IMR-90 (cell line): Measurements from ENCODE around the gene CCDC90B. TPM values are rescaled to one million over a fixed set of nuclear protein-coding genes. Genes with fewer than 3 reads are reported as not detected.
A peak's percentile ranks its signal among the peaks of the same experiment; 100 is the strongest.

Experiments used
- ATAC-seq: fragments of 200-7000 bp; cut with Tn5 transposase; 2 replicates; pipeline ENCODE4 v1.9.1; 2020; ENCODE audit warnings: low read depth, mild to moderate bottlenecking, moderate library complexity
- BruUV-seq: library from RNA; stranded (reverse); fragments of 400-500 nt; replicated peaks from 2 replicates; lab custom pipeline; 2021; lab: Mats Ljungman, UMichigan
- CTCF ChIA-PET: fragments of 300-600 bp; formaldehyde crosslinking; extraction: SDS; loops from one replicate; lab custom pipeline; 2021; ENCODE audit warnings: antibody characterized with exemption; lab: Yijun Ruan, JAX
- POLR2A ChIA-PET: fragments of 300-600 bp; sonication (Branson Sonifier 250); formaldehyde crosslinking; loops from one replicate; lab custom pipeline; 2022; ENCODE audit warnings: antibody characterized with exemption; ENCODE audit not compliant: unreplicated experiment; lab: Charles Lee
- DNase-seq: peaks from one replicate; pipeline ENCODE4 v3.0.0; 2013
- H2AFZ ChIP-seq: replicated peaks from 2 replicates; pipeline ENCODE3; 2013; ENCODE audit warnings: low read length, mild to moderate bottlenecking; ENCODE audit not compliant: poor library complexity
- H2AK5ac ChIP-seq: 2 replicates; pipeline ENCODE4 v1.6.1; 2013; ENCODE audit warnings: low read depth, low read length, inconsistent platforms
- H2AK9ac ChIP-seq: replicated peaks from 2 replicates; pipeline ENCODE3; 2013; ENCODE audit warnings: mild to moderate bottlenecking, low read depth, low read length, moderate library complexity; ENCODE audit not compliant: poor library complexity
- H2BK120ac ChIP-seq: 2 replicates; pipeline ENCODE4 v1.6.1; 2013; ENCODE audit warnings: low read depth, low read length, inconsistent platforms
- H2BK15ac ChIP-seq: 3 replicates; pipeline ENCODE4 v1.6.1; 2013; ENCODE audit warnings: low read depth, low read length, inconsistent platforms
- H2BK20ac ChIP-seq: 2 replicates; pipeline ENCODE4 v1.6.1; 2013; ENCODE audit warnings: low read depth, mild to moderate bottlenecking, inconsistent platforms, low read length, moderate library complexity
- H2BK5ac ChIP-seq: 2 replicates; pipeline ENCODE4 v1.6.1; 2013; ENCODE audit warnings: mild to moderate bottlenecking, low read depth, low read length, inconsistent platforms; ENCODE audit not compliant: poor library complexity, severe bottlenecking
- H3K14ac ChIP-seq: replicated peaks from 2 replicates; pipeline ENCODE4 v1.6.1; 2013; ENCODE audit warnings: low read depth, low read length, inconsistent platforms
- H3K18ac ChIP-seq: 2 replicates; pipeline ENCODE4 v1.6.1; 2013; ENCODE audit warnings: low read depth, low read length, control low read depth
- H3K23ac ChIP-seq: 2 replicates; pipeline ENCODE4 v1.6.1; 2013; ENCODE audit warnings: low read depth, low read length, inconsistent platforms
- H3K27ac ChIP-seq: 2 replicates; pipeline ENCODE4 v1.5.1; 2013; ENCODE audit warnings: mild to moderate bottlenecking, control low read depth, low read length; ENCODE audit not compliant: insufficient read depth
- H3K27me3 ChIP-seq: 2 replicates; pipeline ENCODE4 v1.6.1; 2013; ENCODE audit warnings: low read length; ENCODE audit not compliant: control insufficient read depth, insufficient read depth
- H3K36me3 ChIP-seq: 2 replicates; pipeline ENCODE4 v1.6.1; 2013; ENCODE audit warnings: low read length, mixed read lengths; ENCODE audit not compliant: control insufficient read depth, insufficient read depth
- H3K4ac ChIP-seq: 2 replicates; pipeline ENCODE4 v1.6.1; 2013; ENCODE audit warnings: low read depth, low read length, inconsistent platforms
- H3K4me1 ChIP-seq: 2 replicates; pipeline ENCODE4 v1.6.1; 2013; ENCODE audit warnings: low read length, mixed read lengths; ENCODE audit not compliant: control insufficient read depth, insufficient read depth
- H3K4me2 ChIP-seq: 2 replicates; pipeline ENCODE4 v1.6.1; 2013; ENCODE audit warnings: low read depth, mild to moderate bottlenecking, control low read depth, low read length, moderate library complexity
- H3K4me3 ChIP-seq: 2 replicates; pipeline ENCODE4 v1.5.1; 2013; ENCODE audit warnings: low read depth, mild to moderate bottlenecking, control low read depth, low read length, moderate library complexity; ENCODE audit not compliant: insufficient read depth
- H3K56ac ChIP-seq: 2 replicates; pipeline ENCODE4 v1.6.1; 2013; ENCODE audit warnings: low read length, inconsistent platforms; ENCODE audit not compliant: insufficient read depth; ENCODE audit errors: extremely low read depth
- H3K79me1 ChIP-seq, 2 experiments: 2 replicates each; pipeline ENCODE4 v1.6.1; 2013; ENCODE audit warnings: low read length in 2 of 2, inconsistent platforms in 1 of 2, low read depth in 1 of 2
- H3K9ac ChIP-seq: 2 replicates; pipeline ENCODE4 v1.6.1; 2013; ENCODE audit warnings: low read depth, low read length, control low read depth
- H3K9me1 ChIP-seq: 2 replicates; pipeline ENCODE4 v1.6.1; 2013; ENCODE audit warnings: low read length, inconsistent platforms; ENCODE audit not compliant: insufficient read depth
- H3K9me3 ChIP-seq: 2 replicates; pipeline ENCODE4 v1.6.1; 2013; ENCODE audit warnings: low read length; ENCODE audit not compliant: control insufficient read depth, insufficient read depth
- H4K20me1 ChIP-seq: 2 replicates; pipeline ENCODE4 v1.6.1; 2013; ENCODE audit warnings: low read length, inconsistent platforms; ENCODE audit not compliant: insufficient read depth
- H4K5ac ChIP-seq: 2 replicates; pipeline ENCODE4 v1.6.1; 2013; ENCODE audit warnings: mild to moderate bottlenecking, low read depth, low read length, control low read depth
- H4K8ac ChIP-seq, 2 experiments: 2 replicates each; pipeline ENCODE4 v1.6.1; 2013; ENCODE audit warnings: low read depth in 2 of 2, low read length in 2 of 2, control low read depth in 1 of 2, inconsistent platforms in 1 of 2
- H4K91ac ChIP-seq: 2 replicates; pipeline ENCODE4 v1.6.1; 2013; ENCODE audit warnings: low read depth, low read length, inconsistent platforms; ENCODE audit not compliant: insufficient read depth
- RAD21 ChIP-seq: IDR thresholded peaks from 2 replicates; pipeline ENCODE4 v1.6.1; 2012; ENCODE audit warnings: low read length, improper control_type of control experiment
- SMC3 ChIP-seq: fragments of 150-350 bp; IDR thresholded peaks from 2 replicates; pipeline ENCODE4 v1.6.1; 2016; ENCODE audit warnings: low read depth, mild to moderate bottlenecking, antibody characterized with exemption, low read length, moderate library complexity
- WGBS, 2 experiments: methylation state at CpG; one replicate each; pipeline versions ENCODE4 v1.1.5 to v1.1.7; 2013; ENCODE audit warnings: missing lambda C conversion rate in 2 of 2; ENCODE audit not compliant: insufficient read length in 1 of 2; ENCODE audit errors: extremely low coverage in 2 of 2; 5-methylcytosine and 5-hydroxymethylcytosine counted together
- dilution Hi-C: fragments of 300-500 bp; cut with HindIII; formaldehyde crosslinking; loops from one replicate; pipeline ENCODE4 v1.14.3; 2018; ENCODE audit warnings: low sequenced_read_pairs; ENCODE audit not compliant: unreplicated experiment
- in situ Hi-C: fragments of 300-500 bp; cut with MboI; formaldehyde crosslinking; loops from 3 replicates; pipeline ENCODE4 v1.14.3; 2019; ENCODE audit warnings: low sequenced_read_pairs, inconsistent platforms, mixed read lengths
- intact Hi-C: fragments of 100-400 bp; cut with micrococcal nuclease; formaldehyde crosslinking; loops from 2 replicates; pipeline ENCODE4 v1.10.0; 2022
- microRNA-seq, 2 experiments: library from miRNA; stranded (forward) in 1 of 2; unstranded in 1 of 2; fragments of 10-50 nt in 1 of 2; fragments of <30 nt in 1 of 2; gene quantifications in 1 of 2; microRNA quantifications in 1 of 2; one replicate each; pipeline versions ENCODE3 to v1.1.0; 2013 to 2020; ENCODE audit not compliant: insufficient read depth in 1 of 2, insufficient read length in 1 of 2, unreplicated experiment in 1 of 2
- polyA plus RNA-seq, 3 experiments: library from polyadenylated mRNA; depleted of rRNA; stranded (reverse); fragments of >200 nt; gene quantifications; 2 replicates each; pipeline ENCODE4 v1.2.3, GENCODE V29; 2012; ENCODE audit warnings: low replicate concordance in 1 of 3
- small RNA-seq, 5 experiments: library from RNA; depleted of rRNA; stranded (forward); fragments of <200 nt; gene quantifications; one replicate each; pipeline ENCODE3, GENCODE V24; 2012
- total RNA-seq: library from RNA; depleted of rRNA; stranded (reverse); fragments of >200 nt; gene quantifications from 2 replicates; pipeline ENCODE4 v1.2.3, GENCODE V29; 2012; rRNA removed
- TF ChIP-seq, protein P1 (sequence below): conservative IDR thresholded peaks from 2 replicates; pipeline ENCODE4 v1.5.1; 2012; ENCODE audit warnings: mild to moderate bottlenecking, low read depth, low read length, improper control_type of control experiment

The CCDC90B gene
- total and polyA plus RNA-seq, 2 of the 4 experiments (the other 2 are of a cell fraction) = 35.8 to 43.7 TPM

DNA sequence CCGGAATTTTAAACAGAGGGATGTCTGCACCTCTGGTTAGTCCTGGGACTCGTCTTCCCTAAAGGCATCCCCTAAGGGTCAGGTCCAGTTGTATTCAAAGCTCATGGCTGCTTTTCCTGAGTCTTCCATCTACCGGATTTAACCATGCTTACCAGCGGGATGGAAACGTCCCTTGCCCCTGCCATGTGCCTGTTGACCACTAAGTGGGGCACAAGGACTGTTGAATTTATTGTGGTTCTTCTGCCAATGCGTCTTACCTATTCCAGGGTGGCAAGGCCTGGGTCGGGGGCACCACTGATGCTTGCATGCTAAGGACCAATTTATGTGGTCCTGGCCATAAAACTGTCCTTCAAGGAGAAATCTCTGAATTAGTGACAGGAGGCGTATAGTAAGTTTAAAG, 67.1 kb downstream of the CCDC90B start:
- 76% methylated on average over 3 of the region's 8 CpGs; no CpG with 5 or more reads in 1 of the 2 experiments for WGBS, 2 experiments
- Histone ChIP-seq H3K9me3 (no peaks in the 10 kb centered on the region), H2BK5ac (no peak overlapping the region), H2BK120ac (no peak overlapping the region), H3K27ac (no peak overlapping the region), H3K4me1 (peaks cover 3% of the 10 kb centered on the region; the same call in 1 of the 2 replicates), H3K4me2 (no peak overlapping the region), H2AK9ac (no peak overlapping the region), H3K36me3 (no peaks in the 10 kb centered on the region), H3K79me1 (no peaks in the 10 kb centered on the region), H3K9ac (no peak overlapping the region), H3K56ac (no peak overlapping the region), H4K20me1 (no peaks in the 10 kb centered on the region), H2BK20ac (no peak overlapping the region), H3K27me3 (no peaks in the 10 kb centered on the region), H3K18ac (no peak overlapping the region), H4K8ac (no peak overlapping the region), H2BK15ac (no peak overlapping the region), H4K91ac (no peak overlapping the region), H3K9me1 (peaks cover 4% of the 10 kb centered on the region; the same call in 1 of the 2 replicates), H2AK5ac (no peak overlapping the region), H3K14ac (no peak overlapping the region), H2AFZ (no peak overlapping the region), H3K23ac (no peak overlapping the region), H3K4me3 (no peak overlapping the region), H3K4ac (no peak overlapping the region), H4K5ac (no peak overlapping the region)
- peak; percentile 48; the same call in 1 of the 2 replicates for ATAC-seq
- DNase-seq = no peak
- POLR2A ChIA-PET = no interaction called here
- TF ChIP-seq SMC3 (no peak), RAD21 (peak; percentile 41; the same call in 1 of the 2 replicates)
- TF ChIP-seq, protein P1, sequence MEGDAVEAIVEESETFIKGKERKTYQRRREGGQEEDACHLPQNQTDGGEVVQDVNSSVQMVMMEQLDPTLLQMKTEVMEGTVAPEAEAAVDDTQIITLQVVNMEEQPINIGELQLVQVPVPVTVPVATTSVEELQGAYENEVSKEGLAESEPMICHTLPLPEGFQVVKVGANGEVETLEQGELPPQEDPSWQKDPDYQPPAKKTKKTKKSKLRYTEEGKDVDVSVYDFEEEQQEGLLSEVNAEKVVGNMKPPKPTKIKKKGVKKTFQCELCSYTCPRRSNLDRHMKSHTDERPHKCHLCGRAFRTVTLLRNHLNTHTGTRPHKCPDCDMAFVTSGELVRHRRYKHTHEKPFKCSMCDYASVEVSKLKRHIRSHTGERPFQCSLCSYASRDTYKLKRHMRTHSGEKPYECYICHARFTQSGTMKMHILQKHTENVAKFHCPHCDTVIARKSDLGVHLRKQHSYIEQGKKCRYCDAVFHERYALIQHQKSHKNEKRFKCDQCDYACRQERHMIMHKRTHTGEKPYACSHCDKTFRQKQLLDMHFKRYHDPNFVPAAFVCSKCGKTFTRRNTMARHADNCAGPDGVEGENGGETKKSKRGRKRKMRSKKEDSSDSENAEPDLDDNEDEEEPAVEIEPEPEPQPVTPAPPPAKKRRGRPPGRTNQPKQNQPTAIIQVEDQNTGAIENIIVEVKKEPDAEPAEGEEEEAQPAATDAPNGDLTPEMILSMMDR = peak; percentile 33; the same call in 1 of the 2 replicates
- intact Hi-C loops (no loop called here), dilution Hi-C loops (no loop called here), in situ Hi-C loops (no loop called here)
- CTCF ChIA-PET = no interaction called here
- no TSS peak for BruUV-seq

Small RNA genes within 50 kb of the gene (microRNA-seq; reads per million reads assigned to microRNA genes)
- not detected for gene AP000873.5 (ENCODE audit: insufficient read depth, insufficient read length)

Small RNA genes within 50 kb of the gene (small RNA-seq; reads per million reads assigned to genes)
- 0 reads per million in 5 experiments for gene AP000873.5

Other genes with a start within 250 kb of the CCDC90B start
- 14.4 and 25.6 TPM in 2 replicates for gene RAB30, start 214.5 kb downstream of the CCDC90B start, total RNA-seq
- gene RAB30, start 214.5 kb downstream of the CCDC90B start, polyA plus RNA-seq (2012; rRNA removed) = 4.6 and 7.2 TPM in 2 replicates
- gene PCF11, start 129.2 kb downstream of the CCDC90B start, total RNA-seq = 26.7 and 34.2 TPM in 2 replicates
- gene PCF11, start 129.2 kb downstream of the CCDC90B start, polyA plus RNA-seq (2012; rRNA removed) = 16.2 and 19.2 TPM in 2 replicates
- 5.6 and 6.9 TPM in 2 replicates for gene ANKRD42, start 92.7 kb downstream of the CCDC90B start, total RNA-seq
- gene ANKRD42, start 92.7 kb downstream of the CCDC90B start, polyA plus RNA-seq (2012; rRNA removed) = 4.2 and 5.2 TPM in 2 replicates